H1 (cell line): ENCODE data around the gene SLC13A2.

Source experiments
- EZH2 ChIP-seq: fragments of 200-600 bp; sonication (generic); IDR thresholded peaks from 2 replicates; pipeline ENCODE4 v1.7.1; 2012; ENCODE audit warnings: low read depth, mild to moderate bottlenecking, moderate library complexity, low read length, inconsistent platforms; ENCODE audit not compliant: severe bottlenecking
- POLR2AphosphoS5 ChIP-seq: IDR thresholded peaks from 2 replicates; pipeline ENCODE4 v1.6.1; 2011; ENCODE audit warnings: low read depth, low read length
- SIRT6 ChIP-seq: IDR thresholded peaks from one replicate; pipeline ENCODE4 v1.7.1; 2012; ENCODE audit warnings: low read length, inconsistent platforms
- TCF12 ChIP-seq: IDR thresholded peaks from 2 replicates; pipeline ENCODE4 v1.6.1; 2011; ENCODE audit warnings: low read depth, mild to moderate bottlenecking, low read length

DNA sequence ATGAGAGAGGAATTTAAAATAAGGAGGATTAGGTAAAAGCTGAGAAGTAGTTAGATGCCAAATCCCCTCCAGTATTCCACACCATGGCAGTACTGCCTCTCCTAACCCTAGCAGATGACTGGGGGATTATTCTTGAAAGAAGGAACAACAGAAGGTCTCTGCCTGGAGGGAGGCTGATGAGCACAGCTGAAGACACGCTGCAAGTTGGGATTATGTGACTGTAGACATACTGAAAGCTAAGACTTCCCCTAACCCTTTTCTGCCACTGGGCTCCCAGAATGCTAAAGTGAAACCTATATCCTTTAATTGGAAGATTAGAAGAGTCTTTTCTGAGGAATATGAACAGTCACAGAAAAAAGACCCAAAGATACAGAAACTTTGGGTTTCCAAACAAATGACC is 39.7 kb upstream of the SLC13A2 start:
- no peak for TF ChIP-seq TCF12
- TF ChIP-seq EZH2, result no peak
- no peak for TF ChIP-seq SIRT6
- TF ChIP-seq POLR2AphosphoS5, result no peak
